Measurements from ENCODE around the gene ZNF441. TPM values are rescaled to one million over a fixed set of nuclear protein-coding genes. Genes with fewer than 3 reads are reported as not detected.
"Not testable (repeated sequence)": the region's sequence is repeated elsewhere in the genome, so short reads cannot be mapped to it uniquely, and the experiment has no call there.

ZNF441 gene
- total RNA-seq, 2 donors from 2014 or later = 4.5 to 5.1 TPM

- peak within 1 kb of the TSS; percentile 85 for H3K4me3 Mint-ChIP-seq
Observed at GRCh38 chr19:11798391-11799330, 31.9 kb downstream of the ZNF441 start, which contains the start of gene ZNF491. Gene ZNF491, plus strand, starts transcription at chr19:11798523. Its CDS starts 7,431 bp downstream, at chr19:11805954.

DNA sequence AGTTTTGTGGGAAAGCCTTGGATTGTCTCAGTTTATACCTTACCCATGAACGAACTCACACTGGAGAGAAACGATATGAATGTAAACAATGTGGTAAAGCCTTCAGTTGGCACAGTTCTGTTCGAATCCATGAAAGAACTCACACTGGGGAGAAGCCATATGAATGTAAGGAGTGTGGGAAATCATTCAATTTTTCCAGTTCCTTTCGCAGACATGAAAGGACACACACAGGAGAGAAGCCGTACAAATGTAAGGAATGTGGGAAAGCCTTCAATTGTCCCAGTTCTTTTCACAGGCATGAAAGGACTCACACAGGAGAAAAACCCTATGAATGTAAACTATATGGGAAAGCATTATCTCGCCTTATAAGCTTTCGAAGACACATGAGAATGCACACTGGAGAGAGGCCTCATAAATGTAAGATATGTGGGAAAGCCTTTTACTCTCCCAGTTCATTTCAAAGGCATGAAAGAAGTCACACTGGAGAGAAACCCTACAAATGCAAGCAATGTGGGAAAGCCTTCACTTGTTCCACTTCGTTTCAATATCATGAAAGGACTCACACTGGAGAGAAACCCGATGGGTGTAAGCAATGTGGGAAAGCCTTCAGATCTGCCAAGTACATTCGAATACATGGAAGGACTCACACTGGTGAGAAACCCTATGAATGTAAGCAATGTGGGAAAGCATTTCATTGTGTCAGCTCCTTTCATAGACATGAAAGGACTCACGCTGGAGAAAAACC, 39.7 kb downstream of the ZNF441 start:
- Mint-ChIP-seq H3K36me3 (ENCODE audit: low read depth) (no peaks in the 10 kb centered on the region), H3K27me3 (no peaks in the 10 kb centered on the region), H3K9me3 (peaks cover 19% of the 10 kb centered on the region), H3K4me1 (no peaks in the 10 kb centered on the region), H3K4me3 (no peak overlapping the region), H3K27ac (no peak overlapping the region)
- no peak for ATAC-seq (replicated peaks)

More at GRCh38 chr19:11798391-11799330, 31.9 kb downstream of the ZNF441 start, which contains the start of gene ZNF491:
- H3K36me3 Mint-ChIP-seq (ENCODE audit: low read depth) = no peaks in the 10 kb centered on the region
- peak; percentile 99 for ATAC-seq (replicated peaks)
- H3K27ac Mint-ChIP-seq = peak within 1 kb of the TSS; percentile 63
- no peaks in the 10 kb centered on the region for H3K9me3 Mint-ChIP-seq
- peaks cover 13% of the 10 kb centered on the region for H3K4me1 Mint-ChIP-seq
- no peaks in the 10 kb centered on the region for H3K27me3 Mint-ChIP-seq

DNA sequence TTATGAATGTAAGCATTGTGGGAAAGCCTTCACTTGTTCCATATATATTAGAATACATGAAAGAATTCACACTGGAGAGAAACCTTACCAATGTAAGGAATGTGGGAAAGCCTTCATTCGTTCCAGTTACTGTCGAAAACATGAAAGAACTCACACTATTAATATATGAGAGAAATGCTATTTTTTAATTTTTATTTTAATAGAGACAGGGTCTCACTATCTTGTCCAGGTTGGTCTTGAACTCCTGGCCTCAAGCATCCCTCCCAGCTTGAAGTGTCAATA, 40.2 kb downstream of the ZNF441 start:
- no peak for ATAC-seq (replicated peaks)
- no peaks in the 10 kb centered on the region for H3K4me1 Mint-ChIP-seq
- no peak overlapping the region for H3K27ac Mint-ChIP-seq
- peaks cover 19% of the 10 kb centered on the region for H3K9me3 Mint-ChIP-seq
- no peaks in the 10 kb centered on the region for H3K27me3 Mint-ChIP-seq
- H3K36me3 Mint-ChIP-seq (ENCODE audit: low read depth) = no peaks in the 10 kb centered on the region
- no peak overlapping the region for H3K4me3 Mint-ChIP-seq

DNA sequence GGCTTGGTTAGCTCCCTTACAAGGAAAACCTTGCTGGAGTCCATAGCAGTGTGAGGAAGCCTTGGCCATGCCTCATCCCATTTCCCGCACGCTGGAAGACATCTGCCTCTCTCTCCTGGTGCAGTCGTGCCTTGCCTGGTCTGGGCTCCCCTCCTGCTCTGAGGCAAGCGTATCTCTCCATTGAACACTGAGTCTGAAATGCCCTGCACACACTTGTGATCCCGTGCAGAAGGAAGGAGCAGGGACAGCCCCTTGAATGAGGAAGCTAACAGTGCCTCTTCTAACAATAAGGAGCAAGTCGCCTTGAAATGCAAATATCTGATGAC, 46.9 kb downstream of the ZNF441 start:
- Mint-ChIP-seq H3K4me1 (peaks cover 11% of the 10 kb centered on the region), H3K36me3 (ENCODE audit: low read depth) (no peaks in the 10 kb centered on the region), H3K4me3 (peak overlapping the region; percentile 95), H3K27ac (peak overlapping the region; percentile 72), H3K27me3 (no peaks in the 10 kb centered on the region), H3K9me3 (no peaks in the 10 kb centered on the region)
- ATAC-seq (replicated peaks) = peak; percentile 23

DNA sequence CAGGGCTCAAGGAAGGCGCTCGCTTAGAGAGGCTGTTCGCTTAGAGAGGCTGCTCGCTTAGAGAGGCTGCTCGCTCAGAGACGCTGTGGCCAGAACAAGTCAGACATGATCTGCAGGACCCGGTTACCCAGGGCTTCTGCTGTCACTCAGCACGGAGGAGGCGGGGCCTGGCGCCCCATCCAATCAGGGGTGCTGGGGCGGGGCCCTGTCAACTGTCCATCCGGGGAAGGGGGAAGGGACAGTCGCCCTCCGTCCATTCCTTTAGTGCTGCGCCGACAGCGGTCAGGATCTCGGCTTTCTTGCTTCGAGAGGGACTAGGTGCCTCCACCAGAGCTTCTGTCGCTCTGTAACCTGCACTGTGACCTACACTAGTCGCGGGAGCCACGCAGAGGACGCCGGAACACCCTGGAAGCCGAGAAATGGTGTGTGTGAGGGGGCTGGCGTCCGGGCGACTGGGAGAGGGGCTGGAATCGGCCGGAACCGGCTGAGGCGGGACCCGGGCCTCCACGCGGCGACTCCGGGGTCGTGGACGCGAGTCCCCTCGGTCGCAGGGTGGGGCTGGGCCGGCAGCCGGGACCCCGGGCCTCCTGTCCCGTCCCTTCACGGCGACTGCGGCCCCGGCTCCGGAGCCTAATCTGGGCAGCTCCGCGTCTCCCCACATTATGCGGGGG, 47.4 kb downstream of the ZNF441 start, which contains the start of gene ZNF440:
Gene ZNF440, plus strand, starts transcription at position 245 of the 671 bp plus-strand sequence. Its CDS starts 175 bp downstream, at position 420.
- no peaks in the 10 kb centered on the region for H3K36me3 Mint-ChIP-seq (ENCODE audit: low read depth)
- H3K27ac Mint-ChIP-seq = peak within 1 kb of the TSS; percentile 72
- peak within 1 kb of the TSS; percentile 95 for H3K4me3 Mint-ChIP-seq
- no peaks in the 10 kb centered on the region for H3K9me3 Mint-ChIP-seq
- peaks cover 11% of the 10 kb centered on the region for H3K4me1 Mint-ChIP-seq
- ATAC-seq (replicated peaks) = peak; percentile 100
- no peaks in the 10 kb centered on the region for H3K27me3 Mint-ChIP-seq

DNA sequence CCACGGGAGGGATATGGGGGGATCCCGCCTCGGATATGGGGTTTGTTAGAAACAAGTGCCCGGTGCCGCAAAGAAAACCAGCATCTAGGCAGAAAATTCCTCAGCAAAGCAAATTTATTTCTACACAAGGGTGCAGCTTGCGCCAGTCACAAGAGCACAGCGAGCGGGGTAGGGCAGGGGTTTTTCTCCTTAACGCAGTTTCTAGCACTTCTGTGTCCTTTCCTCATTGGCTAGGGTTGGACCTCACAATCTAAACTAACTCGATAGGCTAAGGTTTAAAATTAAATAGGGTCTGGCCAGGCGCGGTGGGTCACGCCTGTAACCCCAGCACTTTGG, 47.9 kb downstream of the ZNF441 start:
- Mint-ChIP-seq H3K27me3 (no peaks in the 10 kb centered on the region), H3K4me3 (peak overlapping the region; percentile 95), H3K36me3 (ENCODE audit: low read depth) (no peaks in the 10 kb centered on the region), H3K4me1 (peaks cover 11% of the 10 kb centered on the region), H3K27ac (no peak overlapping the region), H3K9me3 (no peaks in the 10 kb centered on the region)
- ATAC-seq (replicated peaks) = no peak

DNA sequence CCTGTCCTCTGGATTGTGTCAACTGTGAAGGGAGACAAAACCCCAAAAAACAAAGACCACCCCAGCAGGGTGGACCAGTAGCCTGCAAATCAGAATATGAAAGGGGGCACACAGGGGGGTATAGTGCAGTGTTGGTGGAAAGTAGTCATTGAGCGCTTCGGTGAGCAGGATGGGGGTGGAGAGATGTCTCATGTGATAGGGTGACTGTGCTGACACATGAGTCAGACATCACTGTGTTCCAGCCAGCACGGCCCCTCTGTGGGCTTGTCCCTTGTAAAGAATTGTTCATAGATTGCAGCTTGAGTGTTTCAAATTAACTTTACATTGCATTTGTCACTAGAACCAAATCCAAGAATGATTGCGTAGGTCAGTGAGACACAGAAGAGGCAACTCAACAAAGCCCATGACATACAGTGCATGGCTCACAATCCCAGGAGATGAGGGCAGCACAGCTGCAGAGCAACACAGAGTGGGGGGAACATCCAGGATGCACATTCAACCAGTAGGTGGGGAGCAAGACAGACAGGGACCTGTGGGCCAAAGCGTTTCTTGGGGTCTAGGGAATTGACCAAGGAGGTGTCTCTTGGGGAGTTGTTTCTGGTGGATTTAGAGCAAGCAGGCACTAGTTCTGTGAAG, 54.8 kb downstream of the ZNF441 start:
- no peaks in the 10 kb centered on the region for H3K27me3 Mint-ChIP-seq
- H3K4me1 Mint-ChIP-seq = peaks cover 7% of the 10 kb centered on the region
- no peak overlapping the region for H3K4me3 Mint-ChIP-seq
- peaks cover 7% of the 10 kb centered on the region for H3K9me3 Mint-ChIP-seq
- peaks cover 41% of the 10 kb centered on the region for H3K36me3 Mint-ChIP-seq (ENCODE audit: low read depth)
- no peak overlapping the region for H3K27ac Mint-ChIP-seq
- ATAC-seq (replicated peaks) = peak; percentile 51

DNA sequence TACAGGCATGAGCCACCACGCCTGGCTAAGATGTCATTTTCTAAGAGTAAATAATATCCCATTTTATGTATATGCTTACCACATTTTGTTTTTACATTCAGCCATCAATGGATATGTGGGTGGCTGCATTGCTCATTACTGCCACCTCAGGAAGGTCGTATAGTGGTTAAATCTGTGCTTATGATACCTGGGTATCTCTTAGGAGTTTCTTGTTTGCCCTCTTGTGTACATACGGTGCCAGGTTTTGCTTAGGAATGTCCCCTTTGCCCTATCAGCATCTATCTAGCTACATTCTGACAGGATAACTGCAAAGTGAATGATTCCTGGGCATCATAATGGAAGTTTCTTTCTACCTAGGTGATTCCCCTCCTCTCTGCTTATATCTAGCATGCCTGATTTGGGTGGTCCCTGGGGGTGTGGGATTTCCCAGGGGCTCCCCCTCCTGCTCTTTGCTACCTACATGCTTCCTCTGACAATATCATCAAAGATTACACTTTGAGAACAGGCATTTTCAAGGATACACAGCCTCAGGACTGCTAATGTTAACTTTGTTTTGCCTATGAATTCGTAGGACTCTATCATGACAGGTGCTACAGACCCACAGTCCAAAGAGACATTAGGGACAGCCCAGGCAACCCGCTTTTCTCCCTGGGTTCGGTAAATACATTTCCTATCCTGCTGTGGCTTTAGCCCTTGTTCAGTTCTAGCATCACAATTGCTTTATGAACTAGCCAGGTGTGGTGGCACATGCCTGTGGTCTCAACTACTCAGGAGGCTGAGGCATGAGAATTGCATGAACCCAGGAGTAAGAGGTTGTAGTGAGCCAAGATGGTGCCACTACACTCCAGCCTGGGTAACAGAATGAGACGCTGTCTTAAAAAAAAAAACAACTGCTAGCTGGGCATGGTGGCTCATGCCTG, 62.4 kb downstream of the ZNF441 start:
- H3K4me1 Mint-ChIP-seq; H3K4me3 Mint-ChIP-seq; H3K27me3 Mint-ChIP-seq; H3K27ac Mint-ChIP-seq; ATAC-seq (replicated peaks): not testable (repeated sequence)
- Mint-ChIP-seq H3K36me3 (ENCODE audit: low read depth) (peaks cover 91% of the 10 kb centered on the region), H3K9me3 (peaks cover 28% of the 10 kb centered on the region)

DNA sequence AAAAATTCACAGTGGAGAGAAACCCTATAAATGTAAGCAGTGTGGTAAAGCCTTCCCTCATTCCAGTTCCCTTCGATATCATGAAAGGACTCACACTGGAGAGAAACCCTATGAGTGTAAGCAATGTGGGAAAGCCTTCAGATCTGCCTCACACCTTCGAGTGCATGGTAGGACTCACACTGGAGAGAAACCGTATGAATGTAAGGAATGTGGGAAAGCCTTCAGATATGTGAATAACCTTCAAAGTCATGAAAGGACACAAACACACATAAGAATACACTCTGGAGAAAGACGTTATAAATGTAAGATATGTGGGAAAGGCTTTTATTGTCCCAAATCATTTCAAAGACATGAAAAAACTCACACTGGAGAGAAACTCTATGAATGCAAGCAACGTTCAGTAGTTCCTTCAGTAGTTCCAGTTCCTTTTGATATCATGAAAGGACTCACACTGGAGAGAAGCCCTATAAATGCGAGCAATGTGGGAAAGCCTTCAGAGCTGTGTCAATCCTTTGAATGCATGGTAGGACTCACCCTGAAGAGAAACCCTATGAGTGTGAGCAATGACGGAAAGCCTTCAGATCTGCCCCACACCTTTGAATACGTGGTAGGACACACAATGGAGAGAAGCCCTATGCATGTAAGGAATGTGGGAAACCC, 65.6 kb downstream of the ZNF441 start:
- Mint-ChIP-seq H3K4me3 (no peak overlapping the region), H3K36me3 (ENCODE audit: low read depth) (peaks cover 63% of the 10 kb centered on the region), H3K9me3 (peaks cover 28% of the 10 kb centered on the region), H3K4me1 (no peaks in the 10 kb centered on the region), H3K27me3 (no peaks in the 10 kb centered on the region), H3K27ac (no peak overlapping the region)
- no peak for ATAC-seq (replicated peaks)

- no peaks in the 10 kb centered on the region for H3K27me3 Mint-ChIP-seq
- no peak overlapping the region for H3K27ac Mint-ChIP-seq
- H3K4me3 Mint-ChIP-seq = no peak overlapping the region
- peaks cover 28% of the 10 kb centered on the region for H3K9me3 Mint-ChIP-seq
- no peaks in the 10 kb centered on the region for H3K4me1 Mint-ChIP-seq
- no peak for ATAC-seq (replicated peaks)
- peaks cover 52% of the 10 kb centered on the region for H3K36me3 Mint-ChIP-seq (ENCODE audit: low read depth)
Observed at GRCh38 chr19:11833541-11833940, 66.7 kb downstream of the ZNF441 start.

Data from activated T-helper 17 cell treated with anti-CD3 and anti-CD28 coated beads, Interleukin-2, amount 50 U/mL, for 72 hours (primary cell).